Measurements from ENCODE around the gene STEAP2. TPM values are rescaled to one million over a fixed set of nuclear protein-coding genes. Genes with fewer than 3 reads are reported as not detected.

The STEAP2 gene
- total RNA-seq, 1 donor from 2014 or later = 0.49 TPM

- H3K27ac Mint-ChIP-seq (ENCODE audit: unreplicated experiment) = no peak overlapping the region
- H3K27me3 Mint-ChIP-seq (ENCODE audit: unreplicated experiment) = peaks cover 4% of the 10 kb centered on the region
- no peaks in the 10 kb centered on the region for H3K36me3 Mint-ChIP-seq (ENCODE audit: low read depth, unreplicated experiment)
- H3K4me1 Mint-ChIP-seq (ENCODE audit: unreplicated experiment) = no peaks in the 10 kb centered on the region
- no peak overlapping the region for H3K4me3 Mint-ChIP-seq (ENCODE audit: unreplicated experiment)
- H3K9me3 Mint-ChIP-seq (ENCODE audit: unreplicated experiment) = no peaks in the 10 kb centered on the region
- DNase-seq (ENCODE audit: low spot score) = no peak
- no peak for TF ChIP-seq CTCF (IDR thresholded peaks at IDR 0.05; ENCODE audit: unreplicated experiment)
Measured at GRCh38 chr7:90176195-90176594, 35.3 kb upstream of the STEAP2 start.

- H3K4me3 Mint-ChIP-seq (ENCODE audit: unreplicated experiment) = no peak overlapping the region
- no peaks in the 10 kb centered on the region for H3K4me1 Mint-ChIP-seq (ENCODE audit: unreplicated experiment)
- no peak for DNase-seq (ENCODE audit: low spot score)
- no peak for TF ChIP-seq CTCF (IDR thresholded peaks at IDR 0.05; ENCODE audit: unreplicated experiment)
- peaks cover 3% of the 10 kb centered on the region for H3K27me3 Mint-ChIP-seq (ENCODE audit: unreplicated experiment)
- H3K9me3 Mint-ChIP-seq (ENCODE audit: unreplicated experiment) = no peaks in the 10 kb centered on the region
- no peak overlapping the region for H3K27ac Mint-ChIP-seq (ENCODE audit: unreplicated experiment)
- no peaks in the 10 kb centered on the region for H3K36me3 Mint-ChIP-seq (ENCODE audit: low read depth, unreplicated experiment)
Measured at GRCh38 chr7:90178166-90178565, 33.4 kb upstream of the STEAP2 start.

- no peak for DNase-seq (ENCODE audit: low spot score)
- Mint-ChIP-seq H3K9me3 (ENCODE audit: unreplicated experiment) (no peaks in the 10 kb centered on the region), H3K4me1 (ENCODE audit: unreplicated experiment) (no peaks in the 10 kb centered on the region), H3K27me3 (ENCODE audit: unreplicated experiment) (peaks cover 3% of the 10 kb centered on the region), H3K4me3 (ENCODE audit: unreplicated experiment) (no peak overlapping the region), H3K27ac (ENCODE audit: unreplicated experiment) (no peak overlapping the region), H3K36me3 (ENCODE audit: low read depth, unreplicated experiment) (no peaks in the 10 kb centered on the region)
- no peak for TF ChIP-seq CTCF (IDR thresholded peaks at IDR 0.05; ENCODE audit: unreplicated experiment)
Measured at GRCh38 chr7:90178679-90179278, 32.8 kb upstream of the STEAP2 start.

- no peak for TF ChIP-seq CTCF (IDR thresholded peaks at IDR 0.05; ENCODE audit: unreplicated experiment)
Measured at GRCh38 chr7:90180011-90180585, 31.4 kb upstream of the STEAP2 start.

GRCh38 chr7:90180649-90181048 is 30.9 kb upstream of the STEAP2 start:
- Mint-ChIP-seq H3K36me3 (ENCODE audit: low read depth, unreplicated experiment) (no peaks in the 10 kb centered on the region), H3K4me3 (ENCODE audit: unreplicated experiment) (no peak overlapping the region), H3K27ac (ENCODE audit: unreplicated experiment) (no peak overlapping the region), H3K27me3 (ENCODE audit: unreplicated experiment) (no peaks in the 10 kb centered on the region), H3K9me3 (ENCODE audit: unreplicated experiment) (no peaks in the 10 kb centered on the region), H3K4me1 (ENCODE audit: unreplicated experiment) (no peaks in the 10 kb centered on the region)
- no peak for DNase-seq (ENCODE audit: low spot score)
- no peak for TF ChIP-seq CTCF (IDR thresholded peaks at IDR 0.05; ENCODE audit: unreplicated experiment)

More at GRCh38 chr7:90180011-90180585, 31.4 kb upstream of the STEAP2 start:
- Mint-ChIP-seq H3K4me1 (ENCODE audit: unreplicated experiment) (no peaks in the 10 kb centered on the region), H3K9me3 (ENCODE audit: unreplicated experiment) (no peaks in the 10 kb centered on the region), H3K27ac (ENCODE audit: unreplicated experiment) (no peak overlapping the region), H3K4me3 (ENCODE audit: unreplicated experiment) (no peak overlapping the region), H3K36me3 (ENCODE audit: low read depth, unreplicated experiment) (no peaks in the 10 kb centered on the region), H3K27me3 (ENCODE audit: unreplicated experiment) (peaks cover 2% of the 10 kb centered on the region)
- no peak for DNase-seq (ENCODE audit: low spot score)

Data from endothelial cell (in vitro differentiated cells).